ENCODE results near the gene PRDM11.

Gene PRDM11

GRCh38 chr11:45184640-45185039 is 38.2 kb downstream of the PRDM11 start:
- Histone ChIP-seq H3K4me1 (peaks cover 0 to 35% (median 26%) of the 10 kb centered on the region in 4 donors), H3K27me3 (no peaks in the 10 kb centered on the region), H3K27ac (no peak overlapping the region), H3K4me3 (no peak overlapping the region), H3K36me3 (peaks cover 10 to 72% (median 36%) of the 10 kb centered on the region in 3 donors), H3K9me3 (no peaks in the 10 kb centered on the region)
- DNase-seq: no peak
- no peak for TF ChIP-seq CTCF (IDR thresholded peaks at IDR 0.05)
- intact Hi-C loops (cut with DNase I; ENCODE audit: low total_unique reads): no loop called here

DNA sequence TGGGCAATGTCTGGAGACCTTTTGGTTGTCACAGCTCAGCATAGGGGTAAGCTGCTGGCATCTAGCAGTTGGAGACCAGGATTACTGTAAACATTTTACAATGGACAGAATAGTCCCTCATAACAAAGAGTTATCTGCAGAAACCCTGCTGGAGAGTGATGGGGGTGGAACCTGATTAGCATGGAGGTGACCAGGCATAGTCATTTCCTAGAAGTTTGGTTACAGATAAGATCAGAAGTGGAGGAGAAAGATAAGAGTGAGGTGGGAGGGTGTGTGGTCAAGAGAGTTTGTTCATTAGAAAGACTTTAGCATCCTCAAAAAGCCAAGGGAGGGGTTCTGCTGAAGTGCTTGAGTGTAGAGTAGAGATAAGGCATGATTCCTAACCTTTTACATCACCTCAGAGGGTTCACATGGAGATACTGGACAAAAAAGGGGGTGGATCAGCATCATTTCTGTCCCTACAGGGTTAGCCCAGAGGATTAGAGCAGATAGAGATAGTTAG is 38.8 kb downstream of the PRDM11 start:
- DNase-seq: no peak
- Histone ChIP-seq H3K27ac (no peak overlapping the region), H3K4me1 (peaks cover 0 to 29% (median 21%) of the 10 kb centered on the region in 4 donors), H3K4me3 (no peak overlapping the region), H3K27me3 (no peaks in the 10 kb centered on the region), H3K36me3 (peaks cover 14 to 79% (median 37%) of the 10 kb centered on the region in 3 donors), H3K9me3 (no peaks in the 10 kb centered on the region)
- intact Hi-C loops (cut with DNase I; ENCODE audit: low total_unique reads): no loop called here
- TF ChIP-seq CTCF (IDR thresholded peaks at IDR 0.05): no peak

- TF ChIP-seq CTCF (IDR thresholded peaks at IDR 0.05): no peak
- Histone ChIP-seq H3K4me1 (peaks cover 0 to 12% (median 5%) of the 10 kb centered on the region in 4 donors), H3K27me3 (no peaks in the 10 kb centered on the region), H3K4me3 (no peak overlapping the region), H3K36me3 (peaks cover 24 to 85% (median 37%) of the 10 kb centered on the region in 3 donors), H3K9me3 (no peaks in the 10 kb centered on the region), H3K27ac (no peak overlapping the region)
- intact Hi-C loops (cut with DNase I; ENCODE audit: low total_unique reads): no loop called here
- DNase-seq: no peak
These were observed 40.9 kb downstream of the PRDM11 start for GRCh38 chr11:45187375-45187774.

DNA sequence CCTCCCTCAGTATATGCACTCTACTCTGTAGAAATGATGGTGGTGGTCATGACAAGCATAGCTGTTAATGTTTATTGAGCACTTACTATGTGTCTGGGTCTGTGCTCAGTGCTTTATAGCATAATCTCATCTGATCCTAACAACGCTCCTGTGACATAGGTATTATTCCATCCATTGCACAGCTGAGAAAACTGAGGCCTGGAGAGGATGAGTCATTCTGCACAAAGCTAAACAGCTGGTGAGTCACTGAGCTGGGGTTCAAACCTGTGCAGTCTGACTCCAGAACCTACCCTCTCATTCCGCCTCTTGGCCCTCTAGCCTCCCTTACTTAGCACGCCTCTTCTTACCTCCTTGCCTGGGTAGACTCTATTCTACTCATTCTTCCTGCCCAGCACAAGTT is 41.7 kb downstream of the PRDM11 start:
- no peak overlapping the region for H3K27ac ChIP-seq
- DNase-seq: no peak
- intact Hi-C loops (cut with DNase I; ENCODE audit: low total_unique reads): no loop called here
- H3K9me3 ChIP-seq: no peaks in the 10 kb centered on the region
- H3K36me3 ChIP-seq: peaks cover 24 to 78% (median 35%) of the 10 kb centered on the region in 3 donors
- H3K4me1 ChIP-seq: peaks cover 0 to 6% (median 0%) of the 10 kb centered on the region in 4 donors
- H3K4me3 ChIP-seq: no peak overlapping the region
- no peak for TF ChIP-seq CTCF (IDR thresholded peaks at IDR 0.05)
- H3K27me3 ChIP-seq: no peaks in the 10 kb centered on the region

DNA sequence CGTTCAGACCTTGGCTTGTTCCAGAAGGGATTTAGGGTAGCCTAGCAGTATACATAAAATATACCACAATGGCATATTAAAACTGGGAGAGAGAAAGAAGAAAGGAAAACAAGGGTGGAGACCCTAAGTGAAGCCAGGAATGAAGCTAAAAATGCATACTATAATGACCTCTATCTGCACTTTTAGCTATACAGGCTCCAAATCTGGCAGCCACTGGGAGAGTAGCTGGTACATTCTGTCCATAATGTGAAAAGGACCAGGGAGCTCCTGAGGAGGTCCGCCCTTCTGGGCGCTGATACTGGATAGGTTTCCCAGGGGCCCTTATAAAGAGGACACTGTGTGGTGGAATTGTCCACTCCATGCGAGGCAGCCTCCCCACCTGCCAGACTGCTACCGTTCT is 42.8 kb downstream of the PRDM11 start:
- Histone ChIP-seq H3K36me3 (peaks cover 24 to 67% (median 25%) of the 10 kb centered on the region in 3 donors), H3K27me3 (no peaks in the 10 kb centered on the region), H3K27ac (no peak overlapping the region), H3K4me1 (peaks cover 0 to 8% (median 0%) of the 10 kb centered on the region in 4 donors), H3K9me3 (no peaks in the 10 kb centered on the region), H3K4me3 (no peak overlapping the region)
- TF ChIP-seq CTCF (IDR thresholded peaks at IDR 0.05): no peak
- intact Hi-C loops (cut with DNase I; ENCODE audit: low total_unique reads): no loop called here
- no peak for DNase-seq

GRCh38 chr11:45193695-45194094 is 47.3 kb downstream of the PRDM11 start:
- H3K9me3 ChIP-seq: no peaks in the 10 kb centered on the region
- intact Hi-C loops (cut with DNase I; ENCODE audit: low total_unique reads): no loop called here
- H3K27ac ChIP-seq: no peak overlapping the region
- H3K27me3 ChIP-seq: no peaks in the 10 kb centered on the region
- H3K4me1 ChIP-seq: peaks cover 0 to 4% (median 0%) of the 10 kb centered on the region in 4 donors
- TF ChIP-seq CTCF (IDR thresholded peaks at IDR 0.05): no peak
- DNase-seq: no peak
- peaks cover 8 to 29% (median 14%) of the 10 kb centered on the region in 3 donors for H3K36me3 ChIP-seq
- H3K4me3 ChIP-seq: no peak overlapping the region
